ENCODE data around the gene MDC1. TPM values are rescaled to one million over a fixed set of nuclear protein-coding genes. Genes with fewer than 3 reads are reported as not detected.
"Not testable (repeated sequence)": the region's sequence is repeated elsewhere in the genome, so short reads cannot be mapped to it uniquely, and the experiment has no call there.

MDC1 gene
- total RNA-seq, 1 donor: 12.1 TPM

DNA sequence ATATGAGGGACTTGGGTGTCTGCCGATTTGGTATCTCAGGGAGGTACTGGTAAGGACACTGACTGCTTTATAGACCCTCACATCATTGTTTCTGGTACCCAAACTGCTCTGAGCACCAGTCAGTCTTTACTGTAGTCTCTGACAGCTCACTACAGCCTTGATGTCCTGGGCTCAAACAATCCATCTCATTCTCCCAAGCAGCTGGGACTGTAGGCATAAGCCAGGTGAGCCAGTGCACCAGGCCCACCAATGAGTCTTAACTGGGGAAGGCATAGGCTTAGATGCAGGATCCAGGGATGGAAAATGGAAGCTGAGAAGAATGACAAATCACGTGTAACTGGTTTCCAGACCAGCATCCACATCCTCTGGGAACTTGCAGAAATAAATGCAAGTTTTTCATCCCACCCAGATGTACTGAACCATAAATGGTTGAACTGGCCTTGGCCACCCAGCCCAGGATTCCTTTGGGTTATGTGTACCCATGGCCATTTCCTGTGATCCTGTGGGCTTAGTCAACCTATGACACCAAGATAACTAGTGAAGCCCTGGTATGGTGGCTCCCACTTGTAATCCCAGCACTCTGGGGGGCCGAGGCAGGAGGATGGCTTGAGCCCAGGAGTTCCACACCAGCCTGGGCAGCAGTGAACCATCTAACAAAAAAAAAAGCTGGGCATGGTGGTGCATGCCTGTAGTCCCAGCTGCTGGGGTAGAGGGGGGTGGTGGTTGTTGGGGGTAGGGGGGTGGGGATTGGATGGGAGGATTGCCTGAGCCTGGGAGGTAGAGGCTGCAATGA lies 8.8 kb upstream of the MDC1 start:
- H3K4me3 ChIP-seq (ENCODE audit: low read depth, low read length): no peak overlapping the region
- TF ChIP-seq, protein P1, sequence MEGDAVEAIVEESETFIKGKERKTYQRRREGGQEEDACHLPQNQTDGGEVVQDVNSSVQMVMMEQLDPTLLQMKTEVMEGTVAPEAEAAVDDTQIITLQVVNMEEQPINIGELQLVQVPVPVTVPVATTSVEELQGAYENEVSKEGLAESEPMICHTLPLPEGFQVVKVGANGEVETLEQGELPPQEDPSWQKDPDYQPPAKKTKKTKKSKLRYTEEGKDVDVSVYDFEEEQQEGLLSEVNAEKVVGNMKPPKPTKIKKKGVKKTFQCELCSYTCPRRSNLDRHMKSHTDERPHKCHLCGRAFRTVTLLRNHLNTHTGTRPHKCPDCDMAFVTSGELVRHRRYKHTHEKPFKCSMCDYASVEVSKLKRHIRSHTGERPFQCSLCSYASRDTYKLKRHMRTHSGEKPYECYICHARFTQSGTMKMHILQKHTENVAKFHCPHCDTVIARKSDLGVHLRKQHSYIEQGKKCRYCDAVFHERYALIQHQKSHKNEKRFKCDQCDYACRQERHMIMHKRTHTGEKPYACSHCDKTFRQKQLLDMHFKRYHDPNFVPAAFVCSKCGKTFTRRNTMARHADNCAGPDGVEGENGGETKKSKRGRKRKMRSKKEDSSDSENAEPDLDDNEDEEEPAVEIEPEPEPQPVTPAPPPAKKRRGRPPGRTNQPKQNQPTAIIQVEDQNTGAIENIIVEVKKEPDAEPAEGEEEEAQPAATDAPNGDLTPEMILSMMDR (IDR thresholded peaks at IDR 0.05; ENCODE audit: insufficient read depth, low read length): no peak
- peak; percentile 52 for DNase-seq (ENCODE audit: low read depth)

DNA sequence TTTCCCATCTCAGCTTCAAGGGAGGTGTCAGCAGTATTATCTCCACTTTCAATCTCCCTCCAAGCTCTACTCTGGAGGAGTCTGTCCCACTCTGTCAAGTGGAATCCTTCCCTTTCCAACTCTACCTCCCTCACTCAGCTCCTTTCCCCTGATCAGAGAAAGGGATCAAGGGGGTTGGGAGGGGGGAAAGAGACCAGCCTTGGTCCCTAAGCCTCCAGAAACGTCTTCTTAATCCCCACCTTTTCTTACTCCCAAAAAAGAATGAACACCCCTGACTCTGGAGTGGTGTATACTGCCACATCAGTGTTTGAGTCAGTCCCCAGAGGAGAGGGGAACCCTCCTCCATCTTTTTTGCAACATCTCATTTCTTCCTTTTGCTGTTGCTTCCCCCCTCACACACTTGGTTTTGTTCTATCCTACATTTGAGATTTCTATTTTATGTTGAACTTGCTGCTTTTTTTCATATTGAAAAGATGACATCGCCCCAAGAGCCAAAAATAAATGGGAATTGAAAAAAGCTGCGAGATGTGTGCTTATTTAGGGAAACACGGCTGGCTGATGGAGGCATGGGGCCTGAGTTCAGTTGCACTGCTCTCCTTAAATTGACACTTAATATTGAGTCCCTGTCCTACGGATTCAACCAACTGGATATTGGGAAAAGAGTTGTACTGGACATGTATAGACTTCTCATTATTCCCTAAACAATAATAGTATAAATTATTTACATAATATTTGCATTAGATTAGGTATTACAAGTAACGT lies 8.0 kb upstream of the MDC1 start:
- TF ChIP-seq, protein P1 (IDR thresholded peaks at IDR 0.05; ENCODE audit: insufficient read depth, low read length): no peak
- no peak overlapping the region for H3K4me3 ChIP-seq (ENCODE audit: low read depth, low read length)
- no peak for DNase-seq (ENCODE audit: low read depth)

DNA sequence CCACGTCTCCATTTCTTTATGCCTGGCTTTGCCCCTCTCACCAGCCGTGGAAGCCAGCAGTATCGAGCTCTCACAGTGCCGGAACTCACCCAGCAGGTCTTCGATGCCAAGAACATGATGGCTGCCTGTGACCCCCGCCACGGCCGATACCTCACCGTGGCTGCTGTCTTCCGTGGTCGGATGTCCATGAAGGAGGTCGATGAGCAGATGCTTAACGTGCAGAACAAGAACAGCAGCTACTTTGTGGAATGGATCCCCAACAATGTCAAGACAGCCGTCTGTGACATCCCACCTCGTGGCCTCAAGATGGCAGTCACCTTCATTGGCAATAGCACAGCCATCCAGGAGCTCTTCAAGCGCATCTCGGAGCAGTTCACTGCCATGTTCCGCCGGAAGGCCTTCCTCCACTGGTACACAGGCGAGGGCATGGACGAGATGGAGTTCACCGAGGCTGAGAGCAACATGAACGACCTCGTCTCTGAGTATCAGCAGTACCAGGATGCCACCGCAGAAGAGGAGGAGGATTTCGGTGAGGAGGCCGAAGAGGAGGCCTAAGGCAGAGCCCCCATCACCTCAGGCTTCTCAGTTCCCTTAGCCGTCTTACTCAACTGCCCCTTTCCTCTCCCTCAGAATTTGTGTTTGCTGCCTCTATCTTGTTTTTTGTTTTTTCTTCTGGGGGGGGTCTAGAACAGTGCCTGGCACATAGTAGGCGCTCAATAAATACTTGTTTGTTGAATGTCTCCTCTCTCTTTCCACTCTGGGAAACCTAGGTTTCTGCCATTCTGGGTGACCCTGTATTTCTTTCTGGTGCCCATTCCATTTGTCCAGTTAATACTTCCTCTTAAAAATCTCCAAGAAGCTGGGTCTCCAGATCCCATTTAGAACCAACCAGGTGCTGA lies 7.0 kb upstream of the MDC1 start:
- not testable (repeated sequence) for DNase-seq (ENCODE audit: low read depth)
- peak overlapping the region; percentile 48 for H3K4me3 ChIP-seq (ENCODE audit: low read depth, low read length)

DNA sequence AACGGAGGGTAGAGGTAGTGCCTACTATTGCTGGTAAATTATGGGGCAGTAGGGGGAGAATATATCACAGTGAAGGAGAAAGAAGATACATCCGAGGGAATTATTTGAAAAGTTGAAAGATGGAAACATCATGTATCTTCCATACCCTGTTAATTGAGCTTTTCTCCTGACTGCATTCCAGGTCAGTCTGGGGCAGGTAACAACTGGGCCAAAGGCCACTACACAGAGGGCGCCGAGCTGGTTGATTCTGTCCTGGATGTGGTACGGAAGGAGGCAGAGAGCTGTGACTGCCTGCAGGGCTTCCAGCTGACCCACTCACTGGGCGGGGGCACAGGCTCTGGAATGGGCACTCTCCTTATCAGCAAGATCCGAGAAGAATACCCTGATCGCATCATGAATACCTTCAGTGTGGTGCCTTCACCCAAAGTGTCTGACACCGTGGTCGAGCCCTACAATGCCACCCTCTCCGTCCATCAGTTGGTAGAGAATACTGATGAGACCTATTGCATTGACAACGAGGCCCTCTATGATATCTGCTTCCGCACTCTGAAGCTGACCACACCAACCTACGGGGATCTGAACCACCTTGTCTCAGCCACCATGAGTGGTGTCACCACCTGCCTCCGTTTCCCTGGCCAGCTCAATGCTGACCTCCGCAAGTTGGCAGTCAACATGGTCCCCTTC lies 6.2 kb upstream of the MDC1 start:
- peak overlapping the region; percentile 87 for H3K4me3 ChIP-seq (ENCODE audit: low read depth, low read length)
- DNase-seq (ENCODE audit: low read depth): not testable (repeated sequence)

DNA sequence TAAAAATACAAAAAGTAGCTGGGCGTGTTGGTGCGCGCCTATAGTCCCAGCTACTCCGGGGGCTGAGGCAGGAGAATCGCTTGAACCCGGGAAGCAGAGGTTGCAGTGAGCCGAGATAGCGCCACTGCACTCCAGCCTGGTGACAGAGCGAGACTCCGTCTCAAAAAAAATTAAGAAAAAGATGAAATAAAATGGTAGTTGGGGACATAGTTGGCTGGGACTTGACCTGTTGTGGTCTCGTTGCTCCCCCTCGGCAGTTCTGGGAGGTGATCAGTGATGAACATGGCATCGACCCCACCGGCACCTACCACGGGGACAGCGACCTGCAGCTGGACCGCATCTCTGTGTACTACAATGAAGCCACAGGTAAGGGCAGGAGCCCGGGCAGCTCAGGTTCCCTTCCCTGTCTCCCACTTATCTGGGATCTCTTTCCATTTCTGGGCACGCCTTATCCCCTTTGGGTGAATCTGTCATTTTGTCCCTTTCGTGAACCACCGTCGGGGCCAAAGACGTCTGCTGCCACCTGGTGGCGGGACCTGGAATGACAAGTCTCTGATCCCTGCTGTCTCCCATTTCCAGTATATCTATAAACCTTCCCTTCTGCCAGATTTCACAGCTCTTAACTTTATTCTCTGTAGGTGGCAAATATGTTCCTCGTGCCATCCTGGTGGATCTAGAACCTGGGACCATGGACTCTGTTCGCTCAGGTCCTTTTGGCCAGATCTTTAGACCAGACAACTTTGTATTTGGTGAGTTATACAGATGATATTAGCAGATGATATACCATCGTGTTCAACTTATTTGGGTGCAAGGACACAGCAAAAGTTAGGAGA lies 5.4 kb upstream of the MDC1 start:
- peak overlapping the region; percentile 87 for H3K4me3 ChIP-seq (ENCODE audit: low read depth, low read length)
- DNase-seq (ENCODE audit: low read depth): peak; percentile 83
- TF ChIP-seq, protein P1 (IDR thresholded peaks at IDR 0.05; ENCODE audit: insufficient read depth, low read length): peak; percentile 89

DNA sequence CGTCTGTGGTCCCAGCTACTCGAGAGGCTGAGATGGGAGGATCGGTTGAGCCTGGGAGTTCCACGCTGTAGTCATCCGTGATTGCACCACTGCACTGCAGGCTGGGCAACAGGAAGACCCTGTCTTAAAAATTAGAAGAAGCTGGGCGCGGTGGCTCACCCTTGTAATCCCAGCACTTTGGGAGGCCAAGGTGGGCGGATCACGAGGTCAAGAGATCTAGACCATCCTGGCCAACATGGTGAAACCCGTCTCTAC lies 4.9 kb upstream of the MDC1 start:
- DNase-seq (ENCODE audit: low read depth): peak; percentile 61
- H3K4me3 ChIP-seq (ENCODE audit: low read depth, low read length): peak overlapping the region; percentile 87

DNA sequence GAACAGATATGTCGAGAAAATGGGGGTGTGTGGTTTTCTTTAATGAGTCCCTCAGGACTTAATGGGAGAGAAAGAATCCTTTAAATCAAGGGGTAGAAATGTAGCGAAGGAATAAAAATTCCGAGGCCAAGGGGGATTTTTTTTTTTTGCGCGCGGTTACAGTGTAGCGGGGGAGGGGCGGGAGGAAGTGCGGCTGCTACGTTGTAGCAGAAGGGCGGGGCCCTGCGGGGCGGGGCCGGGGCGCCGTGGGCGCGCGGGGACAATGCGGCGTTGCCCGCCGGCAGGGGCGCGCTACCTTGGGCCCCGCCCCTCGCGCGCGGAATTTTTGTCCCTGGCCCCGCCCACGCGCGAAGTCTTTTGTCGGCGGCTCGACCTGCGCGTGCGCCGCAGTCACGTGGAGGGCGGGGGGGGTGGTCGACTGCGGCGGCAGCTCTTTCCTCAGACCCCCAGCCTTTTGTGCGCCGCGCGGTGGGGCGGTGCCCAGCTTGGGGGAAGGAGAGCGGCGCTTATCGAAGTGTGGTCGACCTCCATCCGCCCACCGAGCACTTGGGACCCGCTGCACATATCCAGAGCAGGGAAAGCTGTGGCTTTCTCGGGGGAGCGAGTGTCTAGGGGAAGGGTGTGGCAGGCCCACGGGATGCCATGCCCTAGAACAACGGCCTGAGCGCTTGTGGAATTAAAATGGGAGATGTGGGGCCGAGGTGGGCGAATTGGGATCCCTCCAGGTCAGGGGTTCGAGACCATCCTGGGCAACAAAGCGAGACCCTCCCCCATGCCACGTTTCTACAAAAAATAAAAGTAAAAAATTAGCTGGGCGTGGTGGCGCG lies 4.3 kb upstream of the MDC1 start:
- DNase-seq (ENCODE audit: low read depth): peak; percentile 89

More for the DNA sequence above, 4.3 kb upstream of the MDC1 start:
- peak overlapping the region; percentile 87 for H3K4me3 ChIP-seq (ENCODE audit: low read depth, low read length)
- TF ChIP-seq, protein P1 (IDR thresholded peaks at IDR 0.05; ENCODE audit: insufficient read depth, low read length): peak; percentile 40
